K562 treated with DMSO at 1 percent for 48 hours (cell line): ENCODE data around the gene DEFB131A. TPM values are rescaled to one million over a fixed set of nuclear protein-coding genes. Genes with fewer than 3 reads are reported as not detected.

Experiments
- total RNA-seq: library from RNA; unstranded; fragments of 300-600 nt; gene quantifications from 2 replicates; pipeline ENCODE4 v1.2.3, GENCODE V29; 2022; ENCODE audit warnings: low replicate concordance; ENCODE audit errors: extremely low read depth

DEFB131A gene
- not detected in 2 replicates for total RNA-seq

GRCh38 chr4:9444114-9444513 is at the start of gene DEFB131A:
Gene DEFB131A (plus strand): TSS chr4:9444414. CDS start chr4:9444534, 120 bp downstream.

Other genes starting within 250 kb of the DEFB131A start
- not detected in 2 replicates for gene USP17L10, start 233.8 kb upstream of the DEFB131A start, total RNA-seq
- gene USP17L11, start 229.0 kb upstream of the DEFB131A start, total RNA-seq: not detected in 2 replicates
- not detected in 2 replicates for gene USP17L12, start 224.3 kb upstream of the DEFB131A start, total RNA-seq
- gene USP17L13, start 219.5 kb upstream of the DEFB131A start, total RNA-seq: not detected in 2 replicates
- not detected in 2 replicates for gene USP17L15, start 210.0 kb upstream of the DEFB131A start, total RNA-seq
- not detected in 2 replicates for gene USP17L17, start 200.5 kb upstream of the DEFB131A start, total RNA-seq
- gene USP17L18, start 195.8 kb upstream of the DEFB131A start, total RNA-seq: not detected in 2 replicates
- not detected in 2 replicates for gene USP17L19, start 191.0 kb upstream of the DEFB131A start, total RNA-seq
- not detected in 2 replicates for gene USP17L20, start 186.3 kb upstream of the DEFB131A start, total RNA-seq
- gene USP17L21, start 181.5 kb upstream of the DEFB131A start, total RNA-seq: not detected in 2 replicates
- not detected in 2 replicates for gene USP17L22, start 176.8 kb upstream of the DEFB131A start, total RNA-seq
- not detected in 2 replicates for gene USP17L24, start 119.2 kb upstream of the DEFB131A start, total RNA-seq
- gene USP17L25, start 114.5 kb upstream of the DEFB131A start, total RNA-seq: not detected in 2 replicates
- not detected in 2 replicates for gene USP17L26, start 109.8 kb upstream of the DEFB131A start, total RNA-seq
- gene USP17L5, start 105.0 kb upstream of the DEFB131A start, total RNA-seq: not detected in 2 replicates
- gene USP17L27, start 100.3 kb upstream of the DEFB131A start, total RNA-seq: not detected in 2 replicates
- gene USP17L28, start 95.5 kb upstream of the DEFB131A start, total RNA-seq: not detected in 2 replicates
- not detected in 2 replicates for gene USP17L29, start 90.8 kb upstream of the DEFB131A start, total RNA-seq
- not detected in 2 replicates for gene USP17L30, start 81.3 kb upstream of the DEFB131A start, total RNA-seq